ENCODE data around the gene IFIT5. TPM values are rescaled to one million over a fixed set of nuclear protein-coding genes. Genes with fewer than 3 reads are reported as not detected.

Gene IFIT5, protein sequence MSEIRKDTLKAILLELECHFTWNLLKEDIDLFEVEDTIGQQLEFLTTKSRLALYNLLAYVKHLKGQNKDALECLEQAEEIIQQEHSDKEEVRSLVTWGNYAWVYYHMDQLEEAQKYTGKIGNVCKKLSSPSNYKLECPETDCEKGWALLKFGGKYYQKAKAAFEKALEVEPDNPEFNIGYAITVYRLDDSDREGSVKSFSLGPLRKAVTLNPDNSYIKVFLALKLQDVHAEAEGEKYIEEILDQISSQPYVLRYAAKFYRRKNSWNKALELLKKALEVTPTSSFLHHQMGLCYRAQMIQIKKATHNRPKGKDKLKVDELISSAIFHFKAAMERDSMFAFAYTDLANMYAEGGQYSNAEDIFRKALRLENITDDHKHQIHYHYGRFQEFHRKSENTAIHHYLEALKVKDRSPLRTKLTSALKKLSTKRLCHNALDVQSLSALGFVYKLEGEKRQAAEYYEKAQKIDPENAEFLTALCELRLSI
- total RNA-seq (10 to 100 TPM; 25.2 to 25.9 TPM), total RNA-seq (19.0 to 399 (median 66.5) reads per million in 172 experiments)
- 11.7 TPM for polyA plus RNA-seq (2013, experiment 1 of 2)
- polyA plus RNA-seq (2013, experiment 2 of 2): 12.9 TPM

GRCh38 chr10:89414146-89414878, at the start of gene IFIT5:
Gene IFIT5 (plus strand): TSS chr10:89414568. CDS start chr10:89414799, 231 bp downstream.
- CTCF ChIA-PET: interaction anchor here (1.1 to 1.4 kb wide), 2 partner anchors 12 to 162 kb away, joined by 3 to 4 read pairs; partner anchors contain the start of gene LIPA
- TF ChIP-seq, protein P1, sequence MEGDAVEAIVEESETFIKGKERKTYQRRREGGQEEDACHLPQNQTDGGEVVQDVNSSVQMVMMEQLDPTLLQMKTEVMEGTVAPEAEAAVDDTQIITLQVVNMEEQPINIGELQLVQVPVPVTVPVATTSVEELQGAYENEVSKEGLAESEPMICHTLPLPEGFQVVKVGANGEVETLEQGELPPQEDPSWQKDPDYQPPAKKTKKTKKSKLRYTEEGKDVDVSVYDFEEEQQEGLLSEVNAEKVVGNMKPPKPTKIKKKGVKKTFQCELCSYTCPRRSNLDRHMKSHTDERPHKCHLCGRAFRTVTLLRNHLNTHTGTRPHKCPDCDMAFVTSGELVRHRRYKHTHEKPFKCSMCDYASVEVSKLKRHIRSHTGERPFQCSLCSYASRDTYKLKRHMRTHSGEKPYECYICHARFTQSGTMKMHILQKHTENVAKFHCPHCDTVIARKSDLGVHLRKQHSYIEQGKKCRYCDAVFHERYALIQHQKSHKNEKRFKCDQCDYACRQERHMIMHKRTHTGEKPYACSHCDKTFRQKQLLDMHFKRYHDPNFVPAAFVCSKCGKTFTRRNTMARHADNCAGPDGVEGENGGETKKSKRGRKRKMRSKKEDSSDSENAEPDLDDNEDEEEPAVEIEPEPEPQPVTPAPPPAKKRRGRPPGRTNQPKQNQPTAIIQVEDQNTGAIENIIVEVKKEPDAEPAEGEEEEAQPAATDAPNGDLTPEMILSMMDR (IDR thresholded peaks at IDR 0.05): no peak
- peaks cover 45% of the 10 kb centered on the region for H3K4me1 ChIP-seq (ENCODE audit: insufficient read depth, low read length)
- peak within 1 kb of the TSS; percentile 96 for H3K4me3 Mint-ChIP-seq
- peaks cover 72% of the 10 kb centered on the region for H3K4me1 Mint-ChIP-seq (ENCODE audit: low read depth)
- H3K27me3 Mint-ChIP-seq: no peaks in the 10 kb centered on the region
- ATAC-seq (ENCODE audit: poor library complexity) (peak; percentile 74), DNase-seq (peak; percentile 36 to 86 (median 64))
- H3K36me3 ChIP-seq (ENCODE audit: insufficient read depth, low read length): peaks cover 16% of the 10 kb centered on the region
- H3K27ac Mint-ChIP-seq: peak within 1 kb of the TSS; percentile 99
- peak within 1 kb of the TSS; percentile 86 to 92 for H3K27ac ChIP-seq (ENCODE audit: low read depth in 1 of 2, low read length in 2 of 2)
- H3K9me3 ChIP-seq (ENCODE audit: control insufficient read depth in 1 of 2, insufficient read depth in 1 of 2, low read length in 2 of 2): peaks cover 0 to 5% of the 10 kb centered on the region in 2 experiments
- intact Hi-C loops (cut with DNase I, micrococcal nuclease): loop anchor here (1.0 to 10.0 kb wide), 8 partner anchors 22 to 420 kb away; partner anchors contain the start of genes IFIT2 (in 2 of the 2), FAS (in 1 of the 2), IFIT1 (in 1 of the 2) and KIF20B (in 1 of the 2)
- H3K36me3 Mint-ChIP-seq (ENCODE audit: low read depth): peaks cover 36% of the 10 kb centered on the region
- no peaks in the 10 kb centered on the region for H3K27me3 ChIP-seq (ENCODE audit: control insufficient read depth in 1 of 2, insufficient read depth in 2 of 2, low read length in 2 of 2)
- POLR2A ChIA-PET: interaction anchor here (0.7 to 4.3 kb wide), 32 partner anchors 9 to 1749 kb away, joined by 3 to 123 read pairs (median 5); partner anchors contain the start of genes FAS, IFIT1, IFIT2 and KIF20B
- no peaks in the 10 kb centered on the region for H3K9me3 Mint-ChIP-seq
- peak within 1 kb of the TSS; percentile 89 for H3K4me3 ChIP-seq (ENCODE audit: low read length)

DNA sequence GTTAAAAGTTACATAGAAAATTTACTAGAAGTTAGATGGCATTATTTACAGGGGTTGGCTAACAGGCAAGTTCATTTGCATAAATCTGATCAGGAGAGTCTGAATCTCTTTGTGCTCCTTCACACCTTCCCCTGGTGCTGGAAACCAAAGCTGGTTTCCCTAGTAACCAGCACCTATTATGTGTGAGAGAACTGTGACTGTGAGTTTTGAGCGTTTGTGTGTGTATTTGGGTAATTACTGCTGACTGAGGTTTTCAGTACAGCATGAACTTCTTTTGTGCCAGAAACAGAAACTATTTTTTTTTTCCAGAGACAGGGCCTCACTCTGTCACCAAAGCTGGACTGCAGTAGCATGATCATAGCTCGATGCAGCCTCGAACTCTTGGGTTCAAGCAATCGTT, 46.8 kb upstream of the IFIT5 start:
- H3K9me3 Mint-ChIP-seq: no peaks in the 10 kb centered on the region
- no peak overlapping the region for H3K27ac ChIP-seq (ENCODE audit: low read depth in 1 of 2, low read length in 2 of 2)
- H3K9me3 ChIP-seq (ENCODE audit: control insufficient read depth in 1 of 2, insufficient read depth in 1 of 2, low read length in 2 of 2): no peaks in the 10 kb centered on the region
- H3K4me1 Mint-ChIP-seq (ENCODE audit: low read depth): peaks cover 12% of the 10 kb centered on the region
- H3K36me3 Mint-ChIP-seq (ENCODE audit: low read depth): no peaks in the 10 kb centered on the region
- intact Hi-C loops (cut with DNase I, micrococcal nuclease): loop anchor here in 1 of 2 experiments (5.0 kb wide), 1 partner anchor 65 kb away; the partner anchor contains the start of gene IFIT2
- no peak overlapping the region for H3K4me3 Mint-ChIP-seq
- H3K27ac Mint-ChIP-seq: no peak overlapping the region
- ATAC-seq (ENCODE audit: poor library complexity) (peak; percentile 54), DNase-seq (peak in 3 of 14 experiments; percentile 45 to 60 (median 51))
- TF ChIP-seq, protein P1 (IDR thresholded peaks at IDR 0.05): no peak
- H3K27me3 ChIP-seq (ENCODE audit: control insufficient read depth in 1 of 2, insufficient read depth in 2 of 2, low read length in 2 of 2): no peaks in the 10 kb centered on the region
- no peaks in the 10 kb centered on the region for H3K27me3 Mint-ChIP-seq
- H3K4me3 ChIP-seq (ENCODE audit: low read length): no peak overlapping the region
- no peaks in the 10 kb centered on the region for H3K36me3 ChIP-seq (ENCODE audit: insufficient read depth, low read length)
- H3K4me1 ChIP-seq (ENCODE audit: insufficient read depth, low read length): peaks cover 7% of the 10 kb centered on the region
- ChIA-PET POLR2A (interaction anchor here (1.0 kb wide), 1 partner anchor 47 kb away, joined by 3 read pairs; the partner anchor contains the start of gene IFIT5), CTCF (interaction anchor here (1.3 kb wide), 1 partner anchor 13 kb away, joined by 3 read pairs; no protein-coding TSS in a partner anchor)

GRCh38 chr10:89368129-89368528, 46.2 kb upstream of the IFIT5 start:
- Histone ChIP-seq H3K4me1 (ENCODE audit: insufficient read depth, low read length) (peaks cover 7% of the 10 kb centered on the region), H3K4me3 (ENCODE audit: low read length) (no peak overlapping the region), H3K36me3 (ENCODE audit: insufficient read depth, low read length) (no peaks in the 10 kb centered on the region), H3K27ac (ENCODE audit: low read depth in 1 of 2, low read length in 2 of 2) (no peak overlapping the region), H3K27me3 (ENCODE audit: control insufficient read depth in 1 of 2, insufficient read depth in 2 of 2, low read length in 2 of 2) (no peaks in the 10 kb centered on the region), H3K9me3 (ENCODE audit: control insufficient read depth in 1 of 2, insufficient read depth in 1 of 2, low read length in 2 of 2) (no peaks in the 10 kb centered on the region)
- H3K9me3 Mint-ChIP-seq: no peaks in the 10 kb centered on the region
- H3K4me1 Mint-ChIP-seq (ENCODE audit: low read depth): peaks cover 12% of the 10 kb centered on the region
- intact Hi-C loops (cut with DNase I, micrococcal nuclease): loop anchor here (2.0 to 5.0 kb wide), 2 partner anchors 66 to 73 kb away; partner anchors contain the start of gene IFIT2 (in 1 of the 2)
- no peak overlapping the region for H3K4me3 Mint-ChIP-seq
- no peaks in the 10 kb centered on the region for H3K27me3 Mint-ChIP-seq
- H3K27ac Mint-ChIP-seq: no peak overlapping the region
- TF ChIP-seq, protein P1 (IDR thresholded peaks at IDR 0.05): no peak
- DNase-seq: no peak
- ChIA-PET CTCF (interaction anchor here (1.3 to 1.6 kb wide), 2 partner anchors 13 kb away, joined by 3 to 5 read pairs; no protein-coding TSS in a partner anchor), POLR2A (interaction anchor here (1.0 to 1.6 kb wide), 2 partner anchors 46 to 67 kb away, joined by 3 to 6 read pairs; partner anchors contain the start of genes IFIT2 and IFIT5)
- H3K36me3 Mint-ChIP-seq (ENCODE audit: low read depth): no peaks in the 10 kb centered on the region
- no peak for ATAC-seq (ENCODE audit: poor library complexity)
